Hematopoietic multipotent progenitor cell (in vitro differentiated cells): ENCODE results near the gene RAPGEF3. TPM values are rescaled to one million over a fixed set of nuclear protein-coding genes. Genes with fewer than 3 reads are reported as not detected.

Experiments
- DNase-seq, 3 donors: peaks; one replicate each; pipeline ENCODE4 v3.0.0-alpha.2; 2011 to 2015; ENCODE audit warnings: low read depth in 2 of 3, low spot score in 2 of 3
- total RNA-seq: library from RNA; depleted of rRNA; stranded (reverse); fragments of >200 nt; gene quantifications from one replicate; pipeline ENCODE4 v1.2.3, GENCODE V29; 2012

Gene RAPGEF3
- total RNA-seq, 1 donor: 15.6 TPM

DNA sequence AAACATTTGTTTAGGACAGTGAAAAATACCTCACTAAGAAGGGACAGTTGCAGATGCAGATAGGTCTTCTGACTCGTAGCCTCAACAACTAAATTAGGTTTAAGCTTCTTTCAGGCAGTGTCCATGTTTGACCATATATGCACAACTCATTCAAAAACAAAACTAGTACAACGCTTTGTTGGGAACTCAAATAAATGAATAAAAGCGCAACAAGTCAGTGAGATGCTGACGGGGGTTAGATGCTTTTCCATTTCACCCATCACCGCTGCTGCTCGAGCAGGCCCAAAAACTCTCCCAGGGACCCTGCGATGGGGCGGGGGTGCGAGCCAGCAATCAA is 53.5 kb downstream of the RAPGEF3 start:
- no peak for DNase-seq

- DNase-seq: no peak
These were observed 54.0 kb downstream of the RAPGEF3 start for GRCh38 chr12:47704719-47705118.

GRCh38 chr12:47700263-47700662 is 58.4 kb downstream of the RAPGEF3 start:
- no peak for DNase-seq

DNA sequence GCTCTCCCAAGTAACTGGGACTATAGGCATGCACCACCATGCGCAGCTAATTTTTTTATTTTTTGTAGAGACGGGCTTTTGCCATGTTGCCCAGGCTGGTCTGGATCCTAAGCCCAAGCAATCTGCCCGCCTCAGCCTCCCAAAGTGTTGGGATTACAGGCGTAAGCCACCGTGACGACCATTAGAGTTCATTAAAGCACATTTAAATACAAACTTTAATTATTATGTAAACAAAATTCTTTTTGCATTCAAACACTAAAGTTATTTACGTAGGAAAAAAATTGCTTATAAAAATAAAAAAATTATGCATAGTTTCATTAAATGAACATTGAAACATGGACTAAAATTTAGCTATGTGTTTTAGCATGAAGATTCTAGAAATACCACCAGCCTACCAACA is 60.0 kb downstream of the RAPGEF3 start:
- DNase-seq: no peak

DNA sequence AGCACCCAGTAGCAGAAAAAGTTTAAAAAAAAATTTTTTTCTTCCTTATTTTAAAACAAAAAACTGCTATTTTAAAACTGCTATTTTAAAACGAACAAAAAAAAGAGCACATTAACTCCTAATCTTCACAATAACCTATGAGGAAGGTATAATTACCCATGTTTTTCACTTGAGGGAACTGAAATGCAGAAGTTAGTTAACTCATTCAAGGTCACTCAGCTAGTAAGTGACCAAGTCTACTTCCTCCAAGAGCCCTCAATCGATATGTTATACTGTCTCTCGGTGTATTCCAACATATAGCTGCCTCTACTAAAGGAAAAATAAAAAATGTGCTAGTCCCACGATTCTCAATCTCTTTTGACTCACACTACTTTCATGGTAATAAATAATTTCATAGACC is 60.6 kb downstream of the RAPGEF3 start:
- no peak for DNase-seq

DNA sequence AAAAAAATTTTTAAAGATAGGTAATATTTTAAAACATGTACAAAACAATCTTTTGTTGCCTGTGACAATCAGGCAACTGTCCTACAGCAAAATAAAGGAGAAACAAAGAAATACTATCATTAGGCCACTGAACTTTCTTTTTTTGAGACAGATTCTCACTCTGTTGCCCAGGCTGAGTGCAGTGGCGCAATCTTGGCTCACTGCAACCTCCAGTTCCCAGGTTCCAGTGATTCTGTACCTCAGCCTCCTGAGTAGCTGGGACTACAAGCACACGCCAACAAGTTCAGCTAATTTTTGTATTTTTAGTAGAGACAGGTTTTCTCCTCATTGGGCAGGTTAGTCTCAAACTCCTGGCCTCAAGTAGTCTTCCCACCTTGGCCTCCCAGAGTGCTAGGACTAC is 69.5 kb downstream of the RAPGEF3 start:
- DNase-seq: no peak

DNA sequence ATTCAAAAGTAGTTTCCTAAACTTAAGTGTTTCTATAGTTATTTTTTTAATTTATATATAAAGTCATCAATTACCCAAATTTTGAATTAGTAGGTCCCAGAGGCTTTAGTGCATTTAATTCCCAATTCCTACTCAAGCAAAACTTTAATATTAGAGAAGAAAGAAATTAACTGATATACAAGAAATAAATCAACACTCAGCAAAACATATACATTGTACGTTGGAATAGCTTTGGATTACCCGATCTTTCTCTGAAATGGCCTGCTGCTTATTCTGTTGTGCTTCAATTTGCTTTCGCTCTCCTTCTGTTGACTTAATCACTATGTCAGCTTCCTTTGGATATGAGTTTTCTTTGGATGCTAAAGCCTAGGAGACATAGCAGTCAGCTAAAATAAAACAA is 71.0 kb downstream of the RAPGEF3 start:
- DNase-seq: no peak

GRCh38 chr12:47686645-47687240 is 71.9 kb downstream of the RAPGEF3 start:
- DNase-seq: peak in 2 of 3 donors; percentile 34 to 62

Other genes with a start within 250 kb of the RAPGEF3 start
- gene RPAP3, start 52.9 kb downstream of the RAPGEF3 start, total RNA-seq: 3.5 TPM
- gene ENDOU, start 33.4 kb downstream of the RAPGEF3 start, total RNA-seq: 0.27 TPM
- gene SLC48A1, start 14.4 kb upstream of the RAPGEF3 start, total RNA-seq: 35.8 TPM
- gene HDAC7, start 61.0 kb upstream of the RAPGEF3 start, total RNA-seq: 92.1 TPM
- gene VDR, start 146.1 kb upstream of the RAPGEF3 start, total RNA-seq: 1.1 TPM
- gene TMEM106C, start 204.7 kb upstream of the RAPGEF3 start, total RNA-seq: 40.7 TPM
- gene COL2A1, start 245.6 kb upstream of the RAPGEF3 start, total RNA-seq: 0.27 TPM